Tibial nerve (tissue), 3 donors: ENCODE measurements around the gene SLPI.

Source experiments
- POLR2A ChIP-seq, 2 donors: fragments of 450-650 bp; IDR thresholded peaks; one replicate each; pipeline ENCODE4 v1.6.1; 2017; ENCODE audit warnings: antibody characterized with exemption in 2 of 2, mild to moderate bottlenecking in 2 of 2, moderate library complexity in 2 of 2
- TF ChIP-seq, protein P1 (sequence below), 5 experiments: fragments of 200-600 bp in 3 of 5; fragments of 450-650 bp in 2 of 5; sonication (generic) in 3 of 5; IDR thresholded peaks; one replicate each; pipeline ENCODE4 v1.5.1; 2016 to 2019; ENCODE audit warnings: antibody characterized with exemption in 5 of 5, mild to moderate bottlenecking in 3 of 5, moderate library complexity in 2 of 5

DNA sequence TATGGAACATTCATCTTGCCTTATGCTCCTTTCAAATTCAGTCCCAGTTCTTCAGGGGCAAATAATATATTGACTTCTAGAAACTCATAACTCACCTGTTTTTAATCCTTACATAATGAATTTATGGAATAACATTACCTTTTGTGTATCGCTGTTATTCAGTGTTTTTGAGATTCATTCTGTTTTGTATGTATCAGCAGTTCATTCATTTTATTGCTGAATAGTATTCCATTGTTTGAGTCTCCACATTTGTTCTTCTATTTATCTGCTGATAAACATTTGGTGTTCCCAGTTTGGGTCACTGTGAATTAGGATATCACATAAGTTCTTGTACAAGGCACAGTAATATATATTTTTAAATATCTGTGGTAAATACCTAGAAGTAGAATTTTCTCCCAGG lies 28.1 kb downstream of the SLPI start:
- TF ChIP-seq POLR2A (IDR thresholded peaks at IDR 0.05), result no peak
- TF ChIP-seq, protein P1, sequence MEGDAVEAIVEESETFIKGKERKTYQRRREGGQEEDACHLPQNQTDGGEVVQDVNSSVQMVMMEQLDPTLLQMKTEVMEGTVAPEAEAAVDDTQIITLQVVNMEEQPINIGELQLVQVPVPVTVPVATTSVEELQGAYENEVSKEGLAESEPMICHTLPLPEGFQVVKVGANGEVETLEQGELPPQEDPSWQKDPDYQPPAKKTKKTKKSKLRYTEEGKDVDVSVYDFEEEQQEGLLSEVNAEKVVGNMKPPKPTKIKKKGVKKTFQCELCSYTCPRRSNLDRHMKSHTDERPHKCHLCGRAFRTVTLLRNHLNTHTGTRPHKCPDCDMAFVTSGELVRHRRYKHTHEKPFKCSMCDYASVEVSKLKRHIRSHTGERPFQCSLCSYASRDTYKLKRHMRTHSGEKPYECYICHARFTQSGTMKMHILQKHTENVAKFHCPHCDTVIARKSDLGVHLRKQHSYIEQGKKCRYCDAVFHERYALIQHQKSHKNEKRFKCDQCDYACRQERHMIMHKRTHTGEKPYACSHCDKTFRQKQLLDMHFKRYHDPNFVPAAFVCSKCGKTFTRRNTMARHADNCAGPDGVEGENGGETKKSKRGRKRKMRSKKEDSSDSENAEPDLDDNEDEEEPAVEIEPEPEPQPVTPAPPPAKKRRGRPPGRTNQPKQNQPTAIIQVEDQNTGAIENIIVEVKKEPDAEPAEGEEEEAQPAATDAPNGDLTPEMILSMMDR (IDR thresholded peaks at IDR 0.05), result no peak
